Fibroblast of lung (primary cell): ENCODE results near the gene GRHL3. TPM values are rescaled to one million over a fixed set of nuclear protein-coding genes. Genes with fewer than 3 reads are reported as not detected.

Experiments
- DNase-seq, 2 donors: peaks; one replicate each; pipeline versions ENCODE4 v3.0.0 to v3.0.0-alpha.2; 2010; ENCODE audit warnings: low read depth in 2 of 2
- H2AFZ ChIP-seq: 2 replicates; pipeline ENCODE4 v1.5.1; 2012; ENCODE audit warnings: low read length, control low read depth, inconsistent platforms
- H3K27ac ChIP-seq: 2 replicates; pipeline ENCODE4 v1.5.1; 2011; ENCODE audit warnings: low read length, control low read depth; ENCODE audit not compliant: insufficient read depth
- H3K27me3 ChIP-seq: 2 replicates; pipeline ENCODE4 v1.5.1; 2011; ENCODE audit warnings: mild to moderate bottlenecking, low read length; ENCODE audit not compliant: control insufficient read depth, insufficient read depth
- H3K36me3 ChIP-seq: 2 replicates; pipeline ENCODE4 v1.5.1; 2011; ENCODE audit warnings: low read length; ENCODE audit not compliant: control insufficient read depth, insufficient read depth
- H3K4me1 ChIP-seq: 2 replicates; pipeline ENCODE4 v1.5.1; 2011; ENCODE audit warnings: low read length; ENCODE audit not compliant: control insufficient read depth, insufficient read depth; ENCODE audit errors: extremely low read depth
- H3K4me2 ChIP-seq: 2 replicates; pipeline ENCODE4 v1.5.1; 2011; ENCODE audit warnings: low read length, control low read depth; ENCODE audit not compliant: insufficient read depth; ENCODE audit errors: extremely low read depth
- H3K4me3 ChIP-seq, 4 experiments: fragments of 200-600 bp in 1 of 4; sonication (generic) in 1 of 4; replicated peaks in 1 of 4; 2 replicates each; pipeline ENCODE4 v1.5.1; 2011 to 2016; ENCODE audit warnings: low read length in 4 of 4, low read depth in 3 of 4, mild to moderate bottlenecking in 3 of 4, control low read depth in 2 of 4, inconsistent platforms in 1 of 4, mixed read lengths in 1 of 4; ENCODE audit not compliant: insufficient read depth in 1 of 4; ENCODE audit errors: control extremely low read depth in 1 of 4
- H3K79me2 ChIP-seq: 2 replicates; pipeline ENCODE4 v1.5.1; 2012; ENCODE audit warnings: mild to moderate bottlenecking, low read length, inconsistent platforms; ENCODE audit not compliant: control insufficient read depth, insufficient read depth
- H3K9ac ChIP-seq: 2 replicates; pipeline ENCODE4 v1.5.1; 2011; ENCODE audit warnings: mild to moderate bottlenecking, low read length, control low read depth; ENCODE audit not compliant: insufficient read depth
- H3K9me3 ChIP-seq: 2 replicates; pipeline ENCODE4 v1.5.1; 2012; ENCODE audit warnings: low read depth, low read length; ENCODE audit not compliant: control insufficient read depth, insufficient read depth
- H4K20me1 ChIP-seq: 2 replicates; pipeline ENCODE4 v1.5.1; 2011; ENCODE audit warnings: low read length; ENCODE audit not compliant: control insufficient read depth, insufficient read depth; ENCODE audit errors: extremely low read depth
- CTCF ChIP-seq, 2 donors: IDR thresholded peaks in 1 of 2; conservative IDR thresholded peaks in 1 of 2; 1 replicate in 1 of 2; 2 replicates in 1 of 2; pipeline ENCODE4 v1.5.1; 2011 to 2012; ENCODE audit warnings: low read length in 2 of 2, control low read depth in 1 of 2, inconsistent platforms in 1 of 2, low read depth in 1 of 2, mild to moderate bottlenecking in 1 of 2
- EZH2 ChIP-seq: IDR thresholded peaks from 2 replicates; pipeline ENCODE4 v1.5.1; 2012; ENCODE audit warnings: low read length, control low read depth, mild to moderate bottlenecking; ENCODE audit errors: missing control alignments
- polyA plus RNA-seq, 2 donors: library from polyadenylated mRNA; depleted of rRNA in 1 of 2; stranded (reverse) in 1 of 2; unstranded in 1 of 2; fragments of >200 nt; gene quantifications; 2 replicates each; pipeline ENCODE4 v1.2.1, GENCODE V29; 2011 to 2012; ENCODE audit warnings: missing spikeins in 1 of 2
- total RNA-seq: library from RNA; depleted of rRNA; stranded (reverse); fragments of >200 nt; gene quantifications from 2 replicates; pipeline ENCODE4 v1.2.1, GENCODE V29; 2014

The GRHL3 gene
- total and polyA plus RNA-seq, 2 donors (not counting 1 experiment from before 2014, with no cell fraction given), result 0.03 TPM; not detected in 1

- DNase-seq, result no peak
- Histone ChIP-seq H3K36me3 (no peaks in the 10 kb centered on the region), H3K9me3 (no peaks in the 10 kb centered on the region), H3K4me2 (no peak overlapping the region), H3K27me3 (no peaks in the 10 kb centered on the region), H3K9ac (no peak overlapping the region), H3K27ac (no peak overlapping the region), H3K4me3 (no peak overlapping the region), H4K20me1 (no peaks in the 10 kb centered on the region), H3K79me2 (no peaks in the 10 kb centered on the region), H3K4me1 (peaks cover 8% of the 10 kb centered on the region), H2AFZ (no peak overlapping the region)
- TF ChIP-seq EZH2 (no peak), CTCF (conservative IDR thresholded peaks at IDR 0.05 in 1 of 2, IDR thresholded peaks at IDR 0.05 in 1 of 2; ENCODE audit: low read depth in 1 of 2, low read length in 2 of 2) (no peak)
Observed at GRCh38 chr1:24403806-24404205, 84.6 kb downstream of the GRHL3 start.

Other genes with a start within 250 kb of the GRHL3 start
- not detected in 2 replicates for gene MYOM3, start 207.2 kb upstream of the GRHL3 start, total RNA-seq
- not detected in 2 replicates for gene MYOM3, start 207.2 kb upstream of the GRHL3 start, polyA plus RNA-seq
- under 0.01 TPM in 1 of 2 replicates, not detected in the other for gene IL22RA1, start 176.2 kb upstream of the GRHL3 start, total RNA-seq
- 0.03 and 0.06 TPM in 2 replicates for gene IL22RA1, start 176.2 kb upstream of the GRHL3 start, polyA plus RNA-seq
- gene IFNLR1, start 132.1 kb upstream of the GRHL3 start, total RNA-seq, result under 0.01 TPM in 1 of 2 replicates, not detected in the other
- 0.02 TPM in 1 of 2 replicates, not detected in the other for gene IFNLR1, start 132.1 kb upstream of the GRHL3 start, polyA plus RNA-seq
- 3.3 and 7.9 TPM in 2 replicates for gene STPG1, start 94.4 kb downstream of the GRHL3 start, total RNA-seq
- 8.5 and 8.9 TPM in 2 replicates for gene STPG1, start 94.4 kb downstream of the GRHL3 start, polyA plus RNA-seq
- gene NIPAL3, start 96.4 kb downstream of the GRHL3 start, total RNA-seq, result 25.9 and 85.2 TPM in 2 replicates
- 42.0 and 65.3 TPM in 2 replicates for gene NIPAL3, start 96.4 kb downstream of the GRHL3 start, polyA plus RNA-seq
- gene RCAN3, start 183.5 kb downstream of the GRHL3 start, total RNA-seq, result 2.3 and 5.0 TPM in 2 replicates
- gene RCAN3, start 183.5 kb downstream of the GRHL3 start, polyA plus RNA-seq, result 12.9 and 17.3 TPM in 2 replicates
- not detected in 2 replicates for gene NCMAP, start 236.7 kb downstream of the GRHL3 start, total RNA-seq
- gene NCMAP, start 236.7 kb downstream of the GRHL3 start, polyA plus RNA-seq, result not detected in 2 replicates